GM12878 (cell line): ENCODE data around the gene DHPS. TPM values are rescaled to one million over a fixed set of nuclear protein-coding genes. Genes with fewer than 3 reads are reported as not detected.

Experiments used
- ATAC-seq: fragments of 200-7000 bp; cut with Tn5 transposase; 3 replicates; pipeline ENCODE4 v1.9.1; 2020; ENCODE audit warnings: mild to moderate bottlenecking, moderate library complexity
- BruUV-seq: library from RNA; stranded (reverse); fragments of 400-500 nt; replicated peaks from 2 replicates; lab custom pipeline; 2021; lab: Mats Ljungman, UMichigan
- CTCF ChIA-PET: fragments of 300-600 bp; sonication (Branson Sonifier 250); formaldehyde crosslinking; extraction: SDS; loops from one replicate; lab custom pipeline; 2021; ENCODE audit warnings: inconsistent platforms; lab: Yijun Ruan, JAX
- POLR2A ChIA-PET: fragments of 350-600 bp; formaldehyde crosslinking; extraction: SDS; loops from one replicate; lab custom pipeline; 2021; ENCODE audit warnings: inconsistent platforms; lab: Charles Lee
- RAD21 ChIA-PET: fragments of 300-600 bp; sonication (Branson Sonifier 250); formaldehyde crosslinking; loops from one replicate; lab custom pipeline; 2023; ENCODE audit warnings: antibody characterized with exemption; ENCODE audit not compliant: unreplicated experiment; lab: Charles Lee
- SMC1A ChIA-PET: fragments of 300-600 bp; sonication (Branson Sonifier 250); formaldehyde crosslinking; loops from one replicate; lab custom pipeline; 2023; ENCODE audit not compliant: unreplicated experiment, uncharacterized antibody; lab: Charles Lee
- DNase-seq: peaks from one replicate; pipeline ENCODE4 v3.0.0-alpha.2; 2011; ENCODE audit warnings: low read depth, low spot score
- FAIRE-seq: peaks from 3 replicates; lab custom pipeline; 2011; peaks lifted over from hg19 to GRCh38; lab: Jason Lieb, UNC
- H2AFZ ChIP-seq: 2 replicates; pipeline ENCODE4 v1.6.0; 2011; ENCODE audit warnings: low read depth, low read length, control low read depth; ENCODE audit not compliant: control insufficient read depth
- H3K27ac ChIP-seq: 2 replicates; pipeline ENCODE4 v1.5.1; 2011; ENCODE audit warnings: control low read depth; ENCODE audit not compliant: control insufficient read depth, insufficient read depth
- H3K27me3 ChIP-seq, 2 experiments: replicated peaks in 1 of 2; 2 replicates each; pipeline versions ENCODE4 v1.6.0 to v1.6.1; 2011; ENCODE audit warnings: low read length in 1 of 2; ENCODE audit not compliant: control insufficient read depth in 2 of 2, insufficient read depth in 2 of 2
- H3K36me3 ChIP-seq, 2 experiments: 2 replicates each; pipeline ENCODE4 v1.5.1; 2011; ENCODE audit warnings: low read length in 1 of 2; ENCODE audit not compliant: control insufficient read depth in 2 of 2, insufficient read depth in 2 of 2
- H3K4me1 ChIP-seq: 2 replicates; pipeline ENCODE4 v1.6.1; 2011; ENCODE audit warnings: mild to moderate bottlenecking, low read length, moderate library complexity, mixed read lengths; ENCODE audit not compliant: control insufficient read depth, insufficient read depth
- H3K4me2 ChIP-seq: 2 replicates; pipeline ENCODE4 v1.6.0; 2011; ENCODE audit warnings: control low read depth; ENCODE audit not compliant: control insufficient read depth, insufficient read depth
- H3K4me3 ChIP-seq: fragments of 200-600 bp; sonication (generic); 2 replicates; pipeline ENCODE4 v1.5.1; 2016
- H3K79me2 ChIP-seq: 2 replicates; pipeline ENCODE4 v1.6.0; 2011; ENCODE audit warnings: low read length; ENCODE audit not compliant: control insufficient read depth, insufficient read depth
- H3K9ac ChIP-seq: 2 replicates; pipeline ENCODE4 v1.8.0; 2011; ENCODE audit warnings: low read length, control low read depth, mixed read lengths; ENCODE audit not compliant: control insufficient read depth, insufficient read depth
- H3K9me3 ChIP-seq: replicated peaks from 3 replicates; pipeline ENCODE4 v1.5.1; 2011; ENCODE audit warnings: mild to moderate bottlenecking, low read length; ENCODE audit not compliant: control insufficient read depth, insufficient read depth
- H4K20me1 ChIP-seq: 2 replicates; pipeline ENCODE4 v1.6.0; 2011; ENCODE audit not compliant: control insufficient read depth, insufficient read depth
- CHD4 ChIP-seq: fragments of 200-600 bp; sonication (generic); IDR thresholded peaks from 2 replicates; pipeline ENCODE4 v1.6.1; 2016; ENCODE audit warnings: mild to moderate bottlenecking
- ESRRA ChIP-seq: IDR thresholded peaks from 2 replicates; pipeline ENCODE4 v1.6.1; 2012; ENCODE audit warnings: mild to moderate bottlenecking, low read length, improper control_type of control experiment
- FOXM1 ChIP-seq: IDR thresholded peaks from 2 replicates; pipeline ENCODE4 v1.6.1; 2012; ENCODE audit warnings: low read depth, mild to moderate bottlenecking, inconsistent platforms, low read length, moderate library complexity
- LARP7 ChIP-seq: fragments of 450-650 bp; IDR thresholded peaks from 2 replicates; pipeline ENCODE4 v1.6.1; 2017; ENCODE audit warnings: mild to moderate bottlenecking
- PAX8 ChIP-seq: fragments of 450-650 bp; IDR thresholded peaks from 2 replicates; pipeline ENCODE4 v1.6.1; 2017; ENCODE audit warnings: mild to moderate bottlenecking, moderate library complexity
- POLR2A ChIP-seq: IDR thresholded peaks from 2 replicates; pipeline ENCODE4 v1.6.1; 2011; ENCODE audit warnings: low read depth, mild to moderate bottlenecking, low read length
- WGBS: methylation state at CpG from one replicate; pipeline ENCODE4 v1.1.6; 2016; ENCODE audit warnings: low lambda C conversion rate; ENCODE audit not compliant: insufficient replicate concordance, insufficient coverage; ENCODE audit errors: missing lambda C conversion rate; 5-methylcytosine and 5-hydroxymethylcytosine counted together
- in situ Hi-C: fragments of 300-500 bp; cut with MboI; formaldehyde crosslinking; loops from 9 replicates; pipeline ENCODE4 v1.14.3; 2018; ENCODE audit warnings: mixed read lengths
- intact Hi-C: fragments of 100-400 bp; cut with micrococcal nuclease; formaldehyde crosslinking; loops from one replicate; pipeline ENCODE4 v1.14.2; 2022; ENCODE audit not compliant: unreplicated experiment
- polyA plus RNA-seq, 11 experiments: library from polyadenylated mRNA; depleted of rRNA in 4 of 11; unstranded in 6 of 11; stranded (reverse) in 5 of 11; fragments of >200 nt; fragmentation: Nextera tagmentation in 4 of 11; fragmentation: Illumina TruSeq in 1 of 11; extraction: Ambion mirVana in 4 of 11; extraction: Trizol in 1 of 11; gene quantifications; 1 replicate in 1 of 11; 2 replicates in 10 of 11; pipeline versions ENCODE4 v1.2.1 to v1.2.3, GENCODE V29; 2011 to 2016; ENCODE audit warnings: inconsistent platforms in 2 of 11, missing spikeins in 2 of 11, low read depth in 1 of 11
- total RNA-seq, 4 experiments: library from RNA; depleted of rRNA in 3 of 4; stranded (reverse); fragments of >200 nt in 3 of 4; fragmentation: Illumina TruSeq in 1 of 4; extraction: Trizol in 1 of 4; gene quantifications; 2 replicates each; pipeline versions ENCODE4 v1.2.1 to v1.2.3, GENCODE V29; 2013 to 2021
- TF ChIP-seq, protein P1 (sequence below): IDR thresholded peaks from 2 replicates; pipeline ENCODE4 v1.6.1; 2011; ENCODE audit warnings: borderline replicate concordance, low read depth, mild to moderate bottlenecking, moderate library complexity, mixed read lengths, low read length; ENCODE audit not compliant: insufficient read depth; ENCODE audit errors: extremely low read length
- TF ChIP-seq, protein P2 (sequence below): fragments of 450-650 bp; formaldehyde crosslinking; IDR thresholded peaks from 2 replicates; pipeline ENCODE4 v1.4.0; 2020; ENCODE audit warnings: mild to moderate bottlenecking, moderate library complexity
- TF ChIP-seq, protein P3 (sequence below): IDR thresholded peaks from 2 replicates; pipeline ENCODE4 v1.6.1; 2012; ENCODE audit warnings: low read depth, low read length, improper control_type of control experiment
- TF ChIP-seq, protein P4 (sequence below): fragments of 450-650 bp; IDR thresholded peaks from 2 replicates; pipeline ENCODE4 v1.6.1; 2017; ENCODE audit warnings: borderline replicate concordance

Gene DHPS
- total and polyA plus RNA-seq, 10 of the 15 experiments (the other 5 are each of a cell fraction or from before 2014, with no cell fraction given), result 36.4 to 104 (median 83.4) TPM

DNA sequence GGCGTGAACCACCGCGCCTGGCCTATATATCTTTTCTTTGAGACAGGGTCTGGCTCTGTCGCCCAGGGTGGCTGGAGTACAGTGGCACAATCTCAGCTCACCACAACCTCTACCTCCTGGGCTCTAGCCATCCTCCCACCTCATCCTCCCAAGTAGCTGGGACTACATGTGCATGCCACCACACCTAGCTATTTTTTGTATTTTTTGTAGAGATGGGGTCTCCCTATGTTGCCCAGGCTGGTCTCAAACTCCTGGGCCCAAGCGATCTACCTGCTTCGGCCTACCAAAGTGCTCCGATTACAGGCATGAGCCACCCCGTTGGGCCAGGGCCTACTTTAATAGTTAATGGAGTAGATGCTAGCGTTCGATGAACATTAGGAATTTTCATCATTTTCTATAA, 38.6 kb upstream of the DHPS start:
- in situ Hi-C loops, result no loop called here
- peak overlapping the region; percentile 98 for H3K4me3 ChIP-seq
- SMC1A ChIA-PET, result no interaction called here
- H2AFZ ChIP-seq, result no peak overlapping the region
- no peak overlapping the region for H3K27ac ChIP-seq
- no peaks in the 10 kb centered on the region for H3K9me3 ChIP-seq
- CTCF ChIA-PET, result interaction anchor here (0.9 to 5.4 kb wide), 4 partner anchors 13 to 76 kb away, joined by 3 to 30 read pairs (median 6); partner anchors contain the start of gene TRIR
- no peak for FAIRE-seq
- no peak for DNase-seq
- peak overlapping the region; percentile 81 for H3K9ac ChIP-seq
- RAD21 ChIA-PET, result no interaction called here
- no TSS peak for BruUV-seq
- H3K4me1 ChIP-seq, result peaks cover 8% of the 10 kb centered on the region; the same call in 1 of the 2 replicates
- ATAC-seq, result no peak
- H4K20me1 ChIP-seq, result no peaks in the 10 kb centered on the region; the same call in 1 of the 2 replicates
- 88% methylated on average over 10 of the region's 10 CpGs for WGBS
- TF ChIP-seq, protein P1, sequence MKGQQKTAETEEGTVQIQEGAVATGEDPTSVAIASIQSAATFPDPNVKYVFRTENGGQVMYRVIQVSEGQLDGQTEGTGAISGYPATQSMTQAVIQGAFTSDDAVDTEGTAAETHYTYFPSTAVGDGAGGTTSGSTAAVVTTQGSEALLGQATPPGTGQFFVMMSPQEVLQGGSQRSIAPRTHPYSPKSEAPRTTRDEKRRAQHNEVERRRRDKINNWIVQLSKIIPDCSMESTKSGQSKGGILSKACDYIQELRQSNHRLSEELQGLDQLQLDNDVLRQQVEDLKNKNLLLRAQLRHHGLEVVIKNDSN, result no peak
- TF ChIP-seq, protein P2, sequence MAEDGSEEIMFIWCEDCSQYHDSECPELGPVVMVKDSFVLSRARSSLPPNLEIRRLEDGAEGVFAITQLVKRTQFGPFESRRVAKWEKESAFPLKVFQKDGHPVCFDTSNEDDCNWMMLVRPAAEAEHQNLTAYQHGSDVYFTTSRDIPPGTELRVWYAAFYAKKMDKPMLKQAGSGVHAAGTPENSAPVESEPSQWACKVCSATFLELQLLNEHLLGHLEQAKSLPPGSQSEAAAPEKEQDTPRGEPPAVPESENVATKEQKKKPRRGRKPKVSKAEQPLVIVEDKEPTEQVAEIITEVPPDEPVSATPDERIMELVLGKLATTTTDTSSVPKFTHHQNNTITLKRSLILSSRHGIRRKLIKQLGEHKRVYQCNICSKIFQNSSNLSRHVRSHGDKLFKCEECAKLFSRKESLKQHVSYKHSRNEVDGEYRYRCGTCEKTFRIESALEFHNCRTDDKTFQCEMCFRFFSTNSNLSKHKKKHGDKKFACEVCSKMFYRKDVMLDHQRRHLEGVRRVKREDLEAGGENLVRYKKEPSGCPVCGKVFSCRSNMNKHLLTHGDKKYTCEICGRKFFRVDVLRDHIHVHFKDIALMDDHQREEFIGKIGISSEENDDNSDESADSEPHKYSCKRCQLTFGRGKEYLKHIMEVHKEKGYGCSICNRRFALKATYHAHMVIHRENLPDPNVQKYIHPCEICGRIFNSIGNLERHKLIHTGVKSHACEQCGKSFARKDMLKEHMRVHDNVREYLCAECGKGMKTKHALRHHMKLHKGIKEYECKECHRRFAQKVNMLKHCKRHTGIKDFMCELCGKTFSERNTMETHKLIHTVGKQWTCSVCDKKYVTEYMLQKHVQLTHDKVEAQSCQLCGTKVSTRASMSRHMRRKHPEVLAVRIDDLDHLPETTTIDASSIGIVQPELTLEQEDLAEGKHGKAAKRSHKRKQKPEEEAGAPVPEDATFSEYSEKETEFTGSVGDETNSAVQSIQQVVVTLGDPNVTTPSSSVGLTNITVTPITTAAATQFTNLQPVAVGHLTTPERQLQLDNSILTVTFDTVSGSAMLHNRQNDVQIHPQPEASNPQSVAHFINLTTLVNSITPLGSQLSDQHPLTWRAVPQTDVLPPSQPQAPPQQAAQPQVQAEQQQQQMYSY, result no peak
- TF ChIP-seq, protein P3, sequence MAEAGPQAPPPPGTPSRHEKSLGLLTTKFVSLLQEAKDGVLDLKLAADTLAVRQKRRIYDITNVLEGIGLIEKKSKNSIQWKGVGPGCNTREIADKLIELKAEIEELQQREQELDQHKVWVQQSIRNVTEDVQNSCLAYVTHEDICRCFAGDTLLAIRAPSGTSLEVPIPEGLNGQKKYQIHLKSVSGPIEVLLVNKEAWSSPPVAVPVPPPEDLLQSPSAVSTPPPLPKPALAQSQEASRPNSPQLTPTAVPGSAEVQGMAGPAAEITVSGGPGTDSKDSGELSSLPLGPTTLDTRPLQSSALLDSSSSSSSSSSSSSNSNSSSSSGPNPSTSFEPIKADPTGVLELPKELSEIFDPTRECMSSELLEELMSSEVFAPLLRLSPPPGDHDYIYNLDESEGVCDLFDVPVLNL, result no peak
- TF ChIP-seq LARP7 (no peak), PAX8 (no peak), ESRRA (no peak), POLR2A (no peak), CHD4 (no peak), FOXM1 (no peak)
- TF ChIP-seq, protein P4, sequence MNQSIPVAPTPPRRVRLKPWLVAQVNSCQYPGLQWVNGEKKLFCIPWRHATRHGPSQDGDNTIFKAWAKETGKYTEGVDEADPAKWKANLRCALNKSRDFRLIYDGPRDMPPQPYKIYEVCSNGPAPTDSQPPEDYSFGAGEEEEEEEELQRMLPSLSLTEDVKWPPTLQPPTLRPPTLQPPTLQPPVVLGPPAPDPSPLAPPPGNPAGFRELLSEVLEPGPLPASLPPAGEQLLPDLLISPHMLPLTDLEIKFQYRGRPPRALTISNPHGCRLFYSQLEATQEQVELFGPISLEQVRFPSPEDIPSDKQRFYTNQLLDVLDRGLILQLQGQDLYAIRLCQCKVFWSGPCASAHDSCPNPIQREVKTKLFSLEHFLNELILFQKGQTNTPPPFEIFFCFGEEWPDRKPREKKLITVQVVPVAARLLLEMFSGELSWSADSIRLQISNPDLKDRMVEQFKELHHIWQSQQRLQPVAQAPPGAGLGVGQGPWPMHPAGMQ, result no peak
- H3K4me2 ChIP-seq, result peak overlapping the region; percentile 56
- intact Hi-C loops, result no loop called here
- H3K79me2 ChIP-seq, result peaks cover 54% of the 10 kb centered on the region
- no peaks in the 10 kb centered on the region for H3K27me3 ChIP-seq
- POLR2A ChIA-PET, result interaction anchor here (6.8 kb wide), 1 partner anchor 13 kb away, joined by 58 read pairs; the partner anchor contains the start of gene TRIR
- H3K36me3 ChIP-seq, result peaks cover 13 to 15% of the 10 kb centered on the region in 2 experiments
